Ovary (tissue), 3 donors: ENCODE results near the gene FGFBP2.

Source experiments
- CTCF ChIP-seq, 3 donors: fragments of 450-650 bp in 2 of 3; fragments of 200-600 bp in 1 of 3; IDR thresholded peaks; one replicate each; pipeline versions ENCODE4 v1.5.1 to v1.8.0; 2016 to 2022; ENCODE audit warnings: antibody characterized with exemption in 3 of 3, mild to moderate bottlenecking in 1 of 3
- POLR2A ChIP-seq: fragments of 450-650 bp; IDR thresholded peaks from one replicate; pipeline ENCODE4 v1.6.1; 2017; ENCODE audit warnings: antibody characterized with exemption, mild to moderate bottlenecking, moderate library complexity
- donor health status: DM: no; HTN: no; CAD: no.

- TF ChIP-seq CTCF (IDR thresholded peaks at IDR 0.05) (no peak), POLR2A (no peak)
These were observed 17.5 kb downstream of the FGFBP2 start for GRCh38 chr4:15945516-15945915.
